GM23248 (cell line): Measurements from ENCODE around the gene TMEM60.

Experiments used
- EZH2 ChIP-seq: fragments of 200-600 bp; sonication (generic); IDR thresholded peaks from 2 replicates; pipeline ENCODE4 v1.6.1; 2018; ENCODE audit warnings: antibody characterized with exemption, mild to moderate bottlenecking; ENCODE audit not compliant: insufficient read depth, poor library complexity, severe bottlenecking
- EZH2phosphoT487 ChIP-seq: fragments of 200-600 bp; sonication (generic); IDR thresholded peaks from 2 replicates; pipeline ENCODE4 v1.6.1; 2018; ENCODE audit warnings: antibody characterized with exemption, moderate library complexity, mild to moderate bottlenecking, low read depth; ENCODE audit not compliant: insufficient read depth

- TF ChIP-seq EZH2 (no peak), EZH2phosphoT487 (no peak)
Measured at GRCh38 chr7:77838929-77839491, 40.8 kb upstream of the TMEM60 start.
